K562 (cell line): ENCODE data around the gene EYA2. TPM values are rescaled to one million over a fixed set of nuclear protein-coding genes. Genes with fewer than 3 reads are reported as not detected.

ENCODE experiments used
- ATAC-seq: fragments of 200-7000 bp; cut with Tn5 transposase; 3 replicates; pipeline ENCODE4 v1.9.1; 2020; ENCODE audit warnings: moderate library complexity
- BruUV-seq: library from RNA; stranded (reverse); fragments of 400-500 nt; replicated peaks from 2 replicates; lab custom pipeline; 2021; lab: Mats Ljungman, UMichigan
- CTCF ChIA-PET: fragments of 300-600 bp; formaldehyde crosslinking; extraction: SDS; loops from one replicate; lab custom pipeline; 2021; ENCODE audit warnings: low intra/inter-chr PET ratio; lab: Yijun Ruan, JAX
- POLR2A ChIA-PET: fragments of 300-600, 350-650 bp; sonication (Branson Sonifier 250); formaldehyde crosslinking; extraction: SDS; loops from one replicate; lab custom pipeline; 2021; ENCODE audit warnings: antibody characterized with exemption, inconsistent platforms; lab: Yijun Ruan, JAX
- DNase-seq, 4 experiments: peaks; one replicate each; pipeline versions ENCODE4 v3.0.0 to v3.0.0-alpha.2; 2011 to 2018; ENCODE audit warnings: low spot score in 3 of 4, mixed read lengths in 3 of 4; ENCODE audit errors: extremely low read depth in 1 of 4
- FAIRE-seq: peaks from 2 replicates; lab custom pipeline; 2011; peaks lifted over from hg19 to GRCh38; lab: Jason Lieb, UNC
- H2AFZ ChIP-seq: 2 replicates; pipeline ENCODE4 v1.6.0; 2011; ENCODE audit warnings: low read depth, low read length, control low read depth, inconsistent platforms
- H3K27ac ChIP-seq: fragments of 200-600 bp; 3 replicates; pipeline ENCODE4 v1.8.0; 2011; ENCODE audit warnings: low read depth, mild to moderate bottlenecking, control low read depth, inconsistent platforms, low read length, moderate library complexity, mixed read lengths; ENCODE audit errors: extremely low read depth
- H3K27me3 ChIP-seq, 2 experiments: fragments of 300-600 bp in 1 of 2; 2 replicates in 1 of 2; 3 replicates in 1 of 2; pipeline versions ENCODE4 v1.6.0 to v1.8.0; 2011; ENCODE audit warnings: inconsistent platforms in 2 of 2, low read length in 2 of 2, mild to moderate bottlenecking in 1 of 2, mixed read lengths in 1 of 2, moderate library complexity in 1 of 2; ENCODE audit not compliant: control insufficient read depth in 2 of 2, insufficient read depth in 2 of 2
- H3K36me3 ChIP-seq: fragments of 300-600 bp; 3 replicates; pipeline ENCODE4 v1.8.0; 2011; ENCODE audit warnings: mild to moderate bottlenecking, low read length, inconsistent platforms; ENCODE audit not compliant: control insufficient read depth, insufficient read depth
- H3K4me1 ChIP-seq, 2 experiments: fragments of 200-600 bp in 1 of 2; replicated peaks in 1 of 2; 2 replicates in 1 of 2; 3 replicates in 1 of 2; pipeline versions ENCODE4 v1.5.1 to v1.8.0; 2011; ENCODE audit warnings: inconsistent platforms in 2 of 2, low read length in 2 of 2, mild to moderate bottlenecking in 1 of 2, mixed read lengths in 1 of 2, moderate library complexity in 1 of 2; ENCODE audit not compliant: control insufficient read depth in 2 of 2, insufficient read depth in 2 of 2
- H3K4me2 ChIP-seq: 2 replicates; pipeline ENCODE4 v1.6.1; 2011; ENCODE audit warnings: low read length, control low read depth, inconsistent platforms, mixed read lengths; ENCODE audit not compliant: insufficient read depth
- H3K4me3 ChIP-seq: fragments of 200-600 bp; sonication (generic), shearing (Covaris generic); 2 replicates; pipeline ENCODE4 v1.5.1; 2016; ENCODE audit warnings: control low read depth, inconsistent platforms
- H3K79me2 ChIP-seq: fragments of 200-600 bp; 3 replicates; pipeline ENCODE4 v1.8.0; 2011; ENCODE audit warnings: low read length, inconsistent platforms; ENCODE audit not compliant: control insufficient read depth, insufficient read depth
- H3K9ac ChIP-seq, 2 experiments: 2 replicates each; pipeline versions ENCODE4 v1.6.0 to v1.6.1; 2011; ENCODE audit warnings: low read depth in 2 of 2, low read length in 2 of 2, control low read depth in 1 of 2, inconsistent platforms in 1 of 2, mild to moderate bottlenecking in 1 of 2, mixed read lengths in 1 of 2; ENCODE audit not compliant: insufficient read depth in 1 of 2
- H3K9me1 ChIP-seq: one replicate; pipeline ENCODE4 v1.6.0; 2011; ENCODE audit warnings: inconsistent platforms, mild to moderate bottlenecking, low read length, moderate library complexity; ENCODE audit not compliant: control insufficient read depth, insufficient read depth
- H3K9me3 ChIP-seq: replicated peaks from 2 replicates; pipeline ENCODE4 v1.5.1; 2011; ENCODE audit warnings: low read depth, low read length, inconsistent platforms; ENCODE audit not compliant: control insufficient read depth, insufficient read depth
- H4K20me1 ChIP-seq: replicated peaks from 2 replicates; pipeline ENCODE4 v1.6.1; 2011; ENCODE audit warnings: low read length, inconsistent platforms, mixed read lengths; ENCODE audit not compliant: control insufficient read depth, insufficient read depth
- BRD4 ChIP-seq: fragments of 200-600 bp; sonication (generic); IDR thresholded peaks from 2 replicates; pipeline ENCODE4 v1.6.1; 2017; ENCODE audit warnings: inconsistent platforms
- CHAMP1 ChIP-seq: fragments of 450-650 bp; IDR thresholded peaks from 2 replicates; pipeline ENCODE4 v1.6.1; 2016; ENCODE audit warnings: mild to moderate bottlenecking
- HES1 ChIP-seq: fragments of 450-650 bp; IDR thresholded peaks from 2 replicates; pipeline ENCODE4 v1.6.1; 2016; ENCODE audit warnings: low read depth, mild to moderate bottlenecking, moderate library complexity
- PKNOX1 ChIP-seq: fragments of 450-650 bp; IDR thresholded peaks from 2 replicates; pipeline ENCODE4 v1.6.1; 2016
- PRPF4 ChIP-seq: fragments of 200-400 bp; formaldehyde crosslinking; IDR thresholded peaks from one replicate; pipeline ENCODE4 v1.6.1; 2017; ENCODE audit warnings: low read length, low read depth, mild to moderate bottlenecking; ENCODE audit not compliant: insufficient read depth, poor library complexity, severe bottlenecking
- STAT6 ChIP-seq: sonication (generic); formaldehyde crosslinking; IDR thresholded peaks from 2 replicates; pipeline ENCODE4 v1.8.1; 2023; ENCODE audit warnings: mild to moderate bottlenecking, missing genetic modification reagents
- WGBS: fragments of 100-300 bp; shearing (Covaris generic); methylation state at CpG from one replicate; pipeline ENCODE4 v1.1.6; 2016; ENCODE audit warnings: low coverage, mixed read lengths; ENCODE audit not compliant: insufficient coverage; ENCODE audit errors: missing lambda C conversion rate; 5-methylcytosine and 5-hydroxymethylcytosine counted together
- in situ Hi-C: fragments of 300-500 bp; cut with MboI; formaldehyde crosslinking; loops from 4 replicates; pipeline ENCODE4 v1.15.0; 2018; ENCODE audit warnings: inconsistent platforms, mixed read lengths
- intact Hi-C: fragments of 100-400 bp; cut with micrococcal nuclease; formaldehyde crosslinking; loops from 2 replicates; pipeline ENCODE4 v1.14.2; 2022
- polyA plus RNA-seq, 8 experiments: library from polyadenylated mRNA; depleted of rRNA in 4 of 8; stranded (reverse) in 5 of 8; unstranded in 3 of 8; fragments of >200 nt; fragmentation: Nextera tagmentation in 2 of 8; fragmentation: Illumina TruSeq in 1 of 8; extraction: Ambion mirVana in 2 of 8; extraction: Trizol in 1 of 8; gene quantifications; 2 replicates each; pipeline versions ENCODE4 v1.2.1 to v1.2.3, GENCODE V29; 2011 to 2014; ENCODE audit warnings: inconsistent platforms in 1 of 8, missing spikeins in 1 of 8
- total RNA-seq, 7 experiments: library from RNA; depleted of rRNA in 6 of 7; stranded (reverse); fragments of >200 nt in 6 of 7; fragmentation: Illumina TruSeq in 2 of 7; extraction: Trizol in 2 of 7; gene quantifications; 2 replicates each; pipeline versions ENCODE4 v1.2.1 to v1.2.3, GENCODE V29; 2011 to 2021; ENCODE audit warnings: low replicate concordance in 1 of 7

The EYA2 gene
- total and polyA plus RNA-seq, 9 of the 15 experiments (the other 6 are each of a cell fraction or from before 2014, with no cell fraction given), result 0.03 TPM; not detected in 8

- Histone ChIP-seq H3K4me2 (no peak overlapping the region), H3K9ac (no peak overlapping the region), H4K20me1 (no peaks in the 10 kb centered on the region), H3K27ac (no peak overlapping the region), H2AFZ (no peak overlapping the region), H3K79me2 (no peaks in the 10 kb centered on the region), H3K36me3 (no peaks in the 10 kb centered on the region), H3K9me3 (no peaks in the 10 kb centered on the region), H3K4me3 (no peak overlapping the region), H3K27me3 (peaks cover 19 to 24% of the 10 kb centered on the region in 2 experiments), H3K9me1 (no peaks in the 10 kb centered on the region), H3K4me1 (no peaks in the 10 kb centered on the region)
- DNase-seq, result no peak
- ATAC-seq, result no peak
- TF ChIP-seq PRPF4, result no peak
- no peak for TF ChIP-seq STAT6 (CRISPR knock-in tag)
- no peak for TF ChIP-seq HES1
- no peak for TF ChIP-seq BRD4
- TF ChIP-seq CHAMP1, result no peak
- TF ChIP-seq PKNOX1, result no peak
- in situ Hi-C loops, result no loop called here
- no TSS peak for BruUV-seq
- FAIRE-seq, result no peak
- ChIA-PET CTCF (no interaction called here), POLR2A (interaction anchor here (1.8 kb wide), 1 partner anchor 10 kb away, joined by 4 read pairs; no protein-coding TSS in a partner anchor)
- WGBS, result 0% methylated on average over 4 of the region's 4 CpGs
- intact Hi-C loops, result no loop called here
Observed at GRCh38 chr20:46951405-46951804, 56.8 kb downstream of the EYA2 start.
